LHCN-M2 (cell line): Measurements from ENCODE around the gene IL13RA2. TPM values are rescaled to one million over a fixed set of nuclear protein-coding genes. Genes with fewer than 3 reads are reported as not detected.

Experiments
- DNase-seq: peaks from one replicate; pipeline ENCODE4 v3.0.0-alpha.2; 2012; ENCODE audit warnings: low read depth
- polyA plus RNA-seq: library from polyadenylated mRNA; unstranded; fragments of >200 nt; gene quantifications from one replicate; pipeline ENCODE4 v1.2.1, GENCODE V29; 2012; ENCODE audit warnings: missing spikeins
- total RNA-seq: library from RNA; depleted of rRNA; stranded (reverse); fragments of >200 nt; gene quantifications from 2 replicates; pipeline ENCODE4 v1.2.3, GENCODE V29; 2014; rRNA removed

Gene IL13RA2
- not detected in 2 replicates for total RNA-seq
- polyA plus RNA-seq = not detected

GRCh38 chrX:115017455-115017854 is at the start of gene IL13RA2:
TSS of gene IL13RA2 (minus strand) at chrX:115017616. CDS start at chrX:115017269, 347 bp downstream.
- DNase-seq = no peak

GRCh38 chrX:115065304-115065703 is 47.9 kb upstream of the IL13RA2 start:
- no peak for DNase-seq

GRCh38 chrX:115060013-115060412 is 42.6 kb upstream of the IL13RA2 start:
- no peak for DNase-seq

GRCh38 chrX:115058276-115058675 is 40.9 kb upstream of the IL13RA2 start:
- no peak for DNase-seq

GRCh38 chrX:115054876-115055275 is 37.5 kb upstream of the IL13RA2 start:
- DNase-seq = no peak

- DNase-seq = no peak
Observed at GRCh38 chrX:115053223-115053622, 35.8 kb upstream of the IL13RA2 start.

- no peak for DNase-seq
Observed at GRCh38 chrX:115047715-115048114, 30.3 kb upstream of the IL13RA2 start.

- DNase-seq = no peak
Observed at GRCh38 chrX:115047181-115047580, 29.8 kb upstream of the IL13RA2 start.

- no peak for DNase-seq
Observed at GRCh38 chrX:115040417-115040816, 23.0 kb upstream of the IL13RA2 start.

GRCh38 chrX:115038406-115038805 is 21.0 kb upstream of the IL13RA2 start:
- DNase-seq = no peak

GRCh38 chrX:115036029-115036428 is 18.6 kb upstream of the IL13RA2 start:
- no peak for DNase-seq

GRCh38 chrX:115031989-115032388 is 14.6 kb upstream of the IL13RA2 start:
- no peak for DNase-seq

GRCh38 chrX:115030625-115031024 is 13.2 kb upstream of the IL13RA2 start:
- DNase-seq = no peak

GRCh38 chrX:115029869-115030570 is 12.6 kb upstream of the IL13RA2 start:
- no peak for DNase-seq

GRCh38 chrX:115029440-115029839 is 12.0 kb upstream of the IL13RA2 start:
- no peak for DNase-seq

GRCh38 chrX:115023811-115024210 is 6.4 kb upstream of the IL13RA2 start:
- DNase-seq = no peak

- DNase-seq = no peak
Observed at GRCh38 chrX:115023139-115023538, 5.7 kb upstream of the IL13RA2 start.

- no peak for DNase-seq
Observed at GRCh38 chrX:115021121-115021520, 3.7 kb upstream of the IL13RA2 start.

- no peak for DNase-seq
Observed at GRCh38 chrX:115018944-115019343, 1.5 kb upstream of the IL13RA2 start.

- no peak for DNase-seq
Observed at GRCh38 chrX:115018040-115018647, 728 bp upstream of the IL13RA2 start.

GRCh38 chrX:115013705-115014104 is 3.7 kb downstream of the IL13RA2 start:
- DNase-seq = no peak

GRCh38 chrX:115011428-115011827 is 6.0 kb downstream of the IL13RA2 start:
- no peak for DNase-seq

GRCh38 chrX:114999906-115000305 is 17.5 kb downstream of the IL13RA2 start:
- no peak for DNase-seq
